HG02763 (cell line): ENCODE measurements around the gene PLXNB2.
"Not testable (repeated sequence)": the region's sequence is repeated elsewhere in the genome, so short reads cannot be mapped to it uniquely, and the experiment has no call there.

Experiments used
- ATAC-seq: cut with Tn5 transposase; IDR thresholded peaks from one replicate; pipeline ENCODE4 v1.9.1; 2021; ENCODE audit warnings: mild to moderate bottlenecking, moderate library complexity; ENCODE audit not compliant: unreplicated experiment

PLXNB2 gene

DNA sequence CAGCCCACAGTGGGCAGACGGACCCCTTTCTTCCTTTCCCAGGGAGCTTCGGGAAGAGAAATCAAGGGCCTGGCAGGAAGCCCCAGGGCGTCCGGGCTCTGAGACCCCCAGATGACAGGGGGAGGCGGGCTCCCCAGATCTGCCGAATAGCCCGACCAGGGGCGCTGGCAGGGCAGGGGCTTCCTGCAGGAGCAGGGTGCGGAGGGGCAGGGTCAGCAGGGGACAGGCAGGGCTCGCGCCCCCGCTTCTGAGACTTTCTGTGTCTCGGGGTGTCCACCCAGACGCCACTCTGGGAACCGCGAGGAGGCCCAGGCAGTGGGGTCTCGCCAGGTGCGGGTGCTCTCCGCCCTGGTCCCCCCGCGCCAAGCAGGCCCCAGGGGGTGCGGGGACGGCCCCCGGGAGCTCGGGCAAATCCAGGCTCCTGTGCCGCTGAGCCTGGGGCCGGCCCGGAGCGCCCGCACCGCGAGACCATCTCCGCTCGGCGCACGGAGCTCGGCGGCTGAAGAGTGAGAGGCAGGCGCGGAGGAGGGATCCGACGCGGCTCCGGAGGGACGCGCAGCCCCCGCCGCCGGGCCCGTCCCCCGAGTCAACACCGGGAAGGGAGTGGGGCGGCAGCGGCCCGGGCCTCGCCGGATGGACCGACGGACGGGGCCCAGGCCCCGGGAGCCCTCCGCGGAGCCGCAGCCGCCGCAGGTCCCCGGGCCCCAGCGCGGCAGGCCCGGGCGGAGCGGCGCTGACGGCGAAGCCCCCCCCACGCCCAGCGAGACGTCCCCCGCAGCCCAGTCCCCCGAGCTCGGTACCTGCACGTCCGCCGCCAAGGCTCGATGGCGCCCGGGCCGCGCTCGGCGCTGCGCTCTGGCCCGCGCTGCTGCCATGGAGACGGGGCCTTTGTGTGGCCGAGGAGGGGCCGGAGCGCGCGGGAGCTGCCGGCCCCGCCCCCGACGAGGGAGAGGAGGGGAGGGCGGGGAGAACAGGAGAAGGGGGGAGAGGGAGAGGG, at the start of gene PLXNB2:
TSS of gene PLXNB2 (minus strand) at position 894 of the 997 bp plus-strand sequence. CDS start 17,062 bp downstream, outside the sequence.
- ATAC-seq = no peak

GRCh38 chr22:50357222-50357621, 49.8 kb upstream of the PLXNB2 start:
- no peak for ATAC-seq

DNA sequence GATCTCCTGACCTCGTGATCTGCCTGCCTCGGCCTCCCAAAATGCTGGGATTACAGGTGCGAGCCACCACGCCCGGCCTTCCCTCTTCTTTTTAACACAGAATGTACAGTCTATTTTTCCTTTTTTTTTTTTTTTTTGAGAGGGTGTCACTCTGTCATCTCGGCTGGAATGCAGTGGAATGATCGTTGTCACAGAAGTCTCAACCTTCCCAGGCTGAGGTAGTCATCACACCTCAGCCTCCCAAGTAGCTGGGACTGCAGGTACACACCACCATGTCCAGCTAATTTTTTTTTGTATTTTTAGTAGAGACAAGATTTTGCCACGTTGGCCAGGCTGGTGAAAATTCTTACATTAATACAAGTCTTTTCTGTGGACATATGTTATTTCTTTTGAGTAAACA, 48.7 kb upstream of the PLXNB2 start:
- no peak for ATAC-seq

DNA sequence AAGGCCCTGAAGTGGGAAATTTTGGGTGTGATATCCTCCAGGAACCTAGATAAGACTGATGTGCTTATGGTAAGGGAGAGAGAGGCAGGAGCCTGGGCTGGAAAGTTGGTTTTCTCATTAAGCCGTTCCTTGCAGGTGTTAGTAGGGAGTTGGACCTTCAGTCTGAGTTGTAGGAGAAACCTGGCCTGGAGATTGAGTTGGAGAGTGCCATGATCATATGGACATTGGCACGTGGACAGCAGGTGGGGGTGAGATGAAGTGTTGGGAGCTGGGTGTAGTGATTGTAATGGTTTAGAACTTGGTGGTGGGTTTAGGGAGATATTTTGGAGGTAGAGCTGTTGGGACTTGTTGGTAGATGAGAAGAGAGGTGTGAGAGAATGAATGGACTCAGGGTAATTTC, 40.6 kb upstream of the PLXNB2 start:
- no peak for ATAC-seq

- no peak for ATAC-seq
These were observed 39.7 kb upstream of the PLXNB2 start for GRCh38 chr22:50347157-50347556.

DNA sequence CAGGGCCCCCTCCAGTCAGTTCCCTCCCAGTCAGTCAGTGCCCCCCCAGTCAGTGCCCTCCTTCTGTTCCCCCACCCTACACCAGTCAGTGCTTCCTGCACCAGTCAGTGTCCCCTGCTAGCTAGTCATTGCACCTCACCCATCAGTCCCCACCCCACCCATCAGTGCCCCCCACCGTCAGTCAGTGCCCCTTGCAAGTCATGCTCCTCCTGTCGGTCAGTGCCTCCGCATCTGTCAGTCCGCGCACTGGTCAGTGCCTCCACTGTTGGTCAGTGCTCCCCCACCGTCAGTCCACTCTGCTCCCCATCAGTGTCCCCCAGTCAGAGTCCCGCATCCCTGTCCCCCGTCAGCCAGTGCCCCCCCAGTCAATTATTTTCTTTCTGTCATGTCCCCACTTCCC, 39.0 kb upstream of the PLXNB2 start:
- ATAC-seq = no peak

GRCh38 chr22:50343541-50343935, 36.1 kb upstream of the PLXNB2 start:
- ATAC-seq = no peak

GRCh38 chr22:50342651-50343540, 35.5 kb upstream of the PLXNB2 start, which contains the start of gene PPP6R2:
TSS of gene PPP6R2 (plus strand) at chr22:50343327. CDS start at chr22:50393909, 50,582 bp downstream.
- ATAC-seq = peak; percentile 73

DNA sequence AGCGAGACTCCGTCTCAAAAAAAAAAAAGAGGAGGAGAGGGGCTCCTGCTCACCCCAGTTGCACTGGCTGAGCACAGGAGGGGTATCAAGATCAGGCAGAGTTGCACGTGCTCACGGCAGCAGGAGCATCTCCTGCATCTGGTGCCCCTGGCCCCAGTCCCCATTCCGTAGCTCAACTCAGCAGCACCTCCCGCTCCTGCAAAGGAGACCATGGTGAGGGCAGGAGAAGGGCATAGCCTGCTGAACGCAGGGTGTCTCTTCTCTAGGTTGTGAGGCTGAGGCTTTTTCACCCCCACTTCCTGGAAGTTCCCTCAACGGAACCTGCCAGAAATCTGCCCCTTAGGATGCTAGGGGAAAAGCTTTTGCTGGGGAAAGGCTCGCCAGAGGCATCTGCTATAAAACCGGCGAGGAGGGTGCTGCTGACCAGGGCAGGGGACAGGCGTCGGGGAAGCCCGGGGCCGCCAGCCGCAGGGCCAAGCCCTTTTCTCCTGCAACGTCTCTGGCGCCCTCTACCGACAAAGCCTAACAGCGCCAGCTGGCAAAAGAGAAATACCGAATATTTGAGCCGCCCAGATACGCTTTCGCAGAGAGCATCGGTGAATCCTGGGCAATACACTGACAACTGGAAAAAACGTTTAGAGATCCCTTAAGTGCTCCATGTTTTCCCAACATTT, 34.7 kb upstream of the PLXNB2 start:
- ATAC-seq = peak; percentile 34

- ATAC-seq = no peak
These were observed 32.8 kb upstream of the PLXNB2 start for GRCh38 chr22:50339945-50340879.

GRCh38 chr22:50338860-50339462, 31.5 kb upstream of the PLXNB2 start:
- no peak for ATAC-seq

DNA sequence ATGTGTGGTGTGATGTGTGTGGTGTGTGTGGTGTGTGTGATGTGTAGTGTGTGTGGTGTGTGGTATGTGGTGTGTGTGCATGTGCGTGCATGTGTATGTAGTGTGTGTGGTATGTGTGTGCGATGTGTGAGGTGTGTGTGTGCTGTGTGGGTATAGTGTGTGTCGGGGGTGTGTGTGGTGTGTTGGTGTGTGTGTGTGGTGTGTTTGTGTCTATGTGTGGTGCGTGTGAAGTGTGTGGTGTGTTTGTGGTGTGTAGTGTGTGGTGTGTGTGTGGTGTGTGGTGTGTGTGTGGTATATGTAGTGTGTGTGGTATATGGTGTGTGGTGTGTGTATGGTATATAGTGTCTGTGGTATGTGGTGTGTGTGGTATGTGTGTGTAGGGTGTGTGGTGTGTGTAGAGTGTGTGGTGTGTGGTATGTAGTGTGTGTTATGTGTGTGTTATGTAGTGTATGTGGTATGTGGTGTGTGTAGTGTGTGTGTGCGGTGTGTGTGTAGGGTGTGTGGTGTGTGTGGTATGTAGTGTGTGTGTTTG, 30.7 kb upstream of the PLXNB2 start:
- ATAC-seq = no peak

DNA sequence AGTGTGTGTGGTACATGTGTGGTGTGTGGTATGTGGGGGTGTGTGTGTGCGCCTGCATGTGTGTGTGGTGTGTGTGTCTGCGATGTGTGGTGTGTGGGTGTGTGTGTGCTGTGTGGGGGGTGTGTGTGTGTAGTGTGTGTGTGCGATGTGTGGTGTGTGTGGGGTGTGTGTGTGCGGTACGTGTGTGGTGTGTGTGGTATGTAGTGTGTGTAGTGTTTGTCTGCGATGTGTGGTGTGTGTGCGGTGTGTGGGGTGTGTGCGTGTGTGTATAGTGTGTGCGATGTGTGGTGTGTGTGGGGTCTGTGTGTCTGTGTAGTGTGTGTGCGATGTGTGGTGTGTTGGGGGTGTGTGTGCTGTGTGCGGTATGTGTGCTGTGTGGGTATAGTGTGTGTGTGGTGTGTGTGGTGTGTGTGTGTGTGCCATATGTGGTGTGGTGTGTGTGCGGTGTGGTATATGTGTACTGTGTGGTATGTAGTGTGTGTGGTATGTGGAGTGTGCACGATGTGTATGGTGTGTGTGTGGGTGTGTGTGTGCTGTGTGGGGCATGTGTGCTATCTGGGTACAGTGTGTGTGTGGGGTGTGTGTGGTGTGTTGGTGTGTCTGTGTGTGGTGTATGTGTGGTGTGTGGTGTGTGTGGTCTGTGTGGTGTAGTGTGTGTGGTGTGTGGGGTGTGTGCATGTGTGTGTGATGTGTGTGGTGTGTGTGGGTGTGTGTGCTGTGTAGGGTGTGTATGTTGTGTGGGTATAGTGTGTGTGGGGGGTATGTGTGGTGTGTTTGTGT, 30.0 kb upstream of the PLXNB2 start:
- no peak for ATAC-seq

DNA sequence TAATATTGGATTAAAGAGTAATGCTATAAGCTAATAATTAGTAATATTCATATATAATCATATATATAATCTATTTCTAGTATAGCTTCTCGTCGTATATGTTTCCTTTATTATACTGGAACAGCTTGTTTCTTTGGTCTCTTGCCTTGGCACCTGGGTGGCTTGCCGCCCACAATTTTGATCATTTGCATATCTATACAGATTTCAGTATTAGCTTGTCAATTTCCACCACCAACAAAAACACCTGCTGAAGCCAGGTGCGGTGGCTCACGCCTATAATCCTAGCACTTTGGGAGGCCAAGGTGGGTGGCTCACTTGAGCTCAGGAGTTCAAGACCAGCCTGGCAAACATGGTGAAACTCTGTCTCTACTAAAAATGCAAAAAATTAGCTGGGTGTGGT, 27.0 kb upstream of the PLXNB2 start:
- ATAC-seq = not testable (repeated sequence)

- ATAC-seq = no peak
These were observed 21.8 kb upstream of the PLXNB2 start for GRCh38 chr22:50329236-50329635.

- no peak for ATAC-seq
These were observed 20.2 kb upstream of the PLXNB2 start for GRCh38 chr22:50327711-50328019.

- peak; percentile 93 for ATAC-seq
These were observed 19.7 kb upstream of the PLXNB2 start, which contains the start of gene DENND6B for GRCh38 chr22:50326956-50327710. TSS of gene DENND6B (minus strand) at chr22:50327012. CDS start at chr22:50326988, 24 bp downstream.
